Rectal smooth muscle tissue (tissue), 1 donor: Measurements from ENCODE around the gene ZNF211.

Experiments
- H3K27ac ChIP-seq: one replicate; pipeline ENCODE4 v1.7.0; 2013; ENCODE audit warnings: low read depth, low read length, inconsistent platforms
- H3K27me3 ChIP-seq: one replicate; pipeline ENCODE4 v1.7.0; 2013; ENCODE audit warnings: low read length; ENCODE audit not compliant: control insufficient read depth, insufficient read depth
- H3K36me3 ChIP-seq: one replicate; pipeline ENCODE4 v1.7.0; 2013; ENCODE audit warnings: low read length; ENCODE audit not compliant: control insufficient read depth, insufficient read depth
- H3K4me1 ChIP-seq: one replicate; pipeline ENCODE4 v1.7.0; 2013; ENCODE audit warnings: low read length; ENCODE audit not compliant: control insufficient read depth, insufficient read depth
- H3K4me3 ChIP-seq: one replicate; pipeline ENCODE4 v1.7.0; 2013; ENCODE audit warnings: low read length
- H3K9ac ChIP-seq: one replicate; pipeline ENCODE4 v1.7.0; 2013; ENCODE audit warnings: low read length

The ZNF211 gene

GRCh38 chr19:57667228-57667627, 34.3 kb downstream of the ZNF211 start:
- Histone ChIP-seq H3K4me1 (peaks cover 4% of the 10 kb centered on the region), H3K36me3 (no peaks in the 10 kb centered on the region), H3K27me3 (no peaks in the 10 kb centered on the region), H3K27ac (no peak overlapping the region), H3K4me3 (no peak overlapping the region), H3K9ac (no peak overlapping the region)

GRCh38 chr19:57668635-57669034, 35.7 kb downstream of the ZNF211 start, which contains the start of gene ZSCAN4:
Gene ZSCAN4 (plus strand): TSS chr19:57668935. CDS start chr19:57676146, 7,211 bp downstream.
- Histone ChIP-seq H3K27ac (no peak within 1 kb of the TSS), H3K27me3 (no peaks in the 10 kb centered on the region), H3K4me3 (no peak within 1 kb of the TSS), H3K9ac (no peak within 1 kb of the TSS), H3K36me3 (no peaks in the 10 kb centered on the region), H3K4me1 (peaks cover 4% of the 10 kb centered on the region)

- no peak overlapping the region for H3K9ac ChIP-seq
- H3K4me1 ChIP-seq = no peaks in the 10 kb centered on the region
- H3K27ac ChIP-seq = no peak overlapping the region
- no peak overlapping the region for H3K4me3 ChIP-seq
- no peaks in the 10 kb centered on the region for H3K36me3 ChIP-seq
- H3K27me3 ChIP-seq = no peaks in the 10 kb centered on the region
These were observed 38.3 kb downstream of the ZNF211 start for GRCh38 chr19:57671124-57671895.

- H3K4me1 ChIP-seq = no peaks in the 10 kb centered on the region
- H3K27me3 ChIP-seq = no peaks in the 10 kb centered on the region
- H3K36me3 ChIP-seq = no peaks in the 10 kb centered on the region
- H3K9ac ChIP-seq = no peak overlapping the region
- no peak overlapping the region for H3K27ac ChIP-seq
- no peak overlapping the region for H3K4me3 ChIP-seq
These were observed 39.5 kb downstream of the ZNF211 start for GRCh38 chr19:57672466-57672865.

- Histone ChIP-seq H3K4me1 (no peaks in the 10 kb centered on the region), H3K36me3 (no peaks in the 10 kb centered on the region), H3K9ac (no peak overlapping the region), H3K4me3 (no peak overlapping the region), H3K27ac (no peak overlapping the region), H3K27me3 (no peaks in the 10 kb centered on the region)
These were observed 42.9 kb downstream of the ZNF211 start for GRCh38 chr19:57675881-57676280.

- Histone ChIP-seq H3K27me3 (no peaks in the 10 kb centered on the region), H3K4me1 (peaks cover 10% of the 10 kb centered on the region), H3K4me3 (peak overlapping the region; percentile 99), H3K36me3 (peaks cover 33% of the 10 kb centered on the region), H3K9ac (peak overlapping the region; percentile 53), H3K27ac (no peak overlapping the region)
These were observed 49.3 kb downstream of the ZNF211 start for GRCh38 chr19:57682226-57682766.

- Histone ChIP-seq H3K9ac (no peak overlapping the region), H3K27ac (no peak overlapping the region), H3K4me1 (peaks cover 10% of the 10 kb centered on the region), H3K27me3 (no peaks in the 10 kb centered on the region), H3K36me3 (peaks cover 37% of the 10 kb centered on the region), H3K4me3 (no peak overlapping the region)
These were observed 53.8 kb downstream of the ZNF211 start for GRCh38 chr19:57686727-57687126.

GRCh38 chr19:57687363-57688010, 54.5 kb downstream of the ZNF211 start:
- Histone ChIP-seq H3K4me1 (peaks cover 7% of the 10 kb centered on the region), H3K36me3 (peaks cover 37% of the 10 kb centered on the region), H3K27ac (no peak overlapping the region), H3K4me3 (no peak overlapping the region), H3K27me3 (no peaks in the 10 kb centered on the region), H3K9ac (no peak overlapping the region)

- Histone ChIP-seq H3K4me3 (no peak overlapping the region), H3K27ac (no peak overlapping the region), H3K4me1 (peaks cover under 1% of the 10 kb centered on the region), H3K36me3 (peaks cover 37% of the 10 kb centered on the region), H3K27me3 (no peaks in the 10 kb centered on the region), H3K9ac (no peak overlapping the region)
These were observed 55.2 kb downstream of the ZNF211 start for GRCh38 chr19:57688011-57688763.

- Histone ChIP-seq H3K27me3 (no peaks in the 10 kb centered on the region), H3K36me3 (peaks cover 27% of the 10 kb centered on the region), H3K4me3 (no peak overlapping the region), H3K9ac (no peak overlapping the region), H3K27ac (no peak overlapping the region), H3K4me1 (no peaks in the 10 kb centered on the region)
These were observed 56.8 kb downstream of the ZNF211 start for GRCh38 chr19:57689750-57690149.
